Measurements from ENCODE around the gene NBAS. TPM values are rescaled to one million over a fixed set of nuclear protein-coding genes. Genes with fewer than 3 reads are reported as not detected.

The NBAS gene
- total and polyA plus RNA-seq, 9 of the 15 experiments (the other 6 are each of a cell fraction or from before 2014, with no cell fraction given) = 15.3 to 94.4 (median 69.9) TPM

- Histone ChIP-seq H3K27me3 (ENCODE audit: control insufficient read depth in 2 of 2, insufficient read depth in 2 of 2, low read length in 2 of 2) (no peaks in the 10 kb centered on the region), H4K20me1 (replicated peaks; ENCODE audit: control insufficient read depth, insufficient read depth, low read length) (no peaks in the 10 kb centered on the region), H3K27ac (ENCODE audit: extremely low read depth, low read depth, low read length) (no peak overlapping the region), H3K79me2 (ENCODE audit: control insufficient read depth, insufficient read depth, low read length) (no peaks in the 10 kb centered on the region), H3K36me3 (ENCODE audit: control insufficient read depth, insufficient read depth, low read length) (peaks cover 61% of the 10 kb centered on the region), H3K4me1 (replicated peaks in 1 of 2; ENCODE audit: control insufficient read depth in 2 of 2, insufficient read depth in 2 of 2, low read length in 2 of 2) (peaks cover 0 to 9% of the 10 kb centered on the region in 2 experiments; a peak in 3 of 5 replicates), H3K4me3 (no peak overlapping the region), H3K9ac (ENCODE audit: insufficient read depth in 1 of 2, low read depth in 2 of 2, low read length in 2 of 2) (no peak overlapping the region), H2AFZ (ENCODE audit: low read depth, low read length) (no peak overlapping the region), H3K9me3 (replicated peaks; ENCODE audit: control insufficient read depth, insufficient read depth, low read depth, low read length) (no peaks in the 10 kb centered on the region), H3K4me2 (ENCODE audit: insufficient read depth, low read length) (no peak overlapping the region), H3K9me1 (ENCODE audit: control insufficient read depth, insufficient read depth, low read length) (peaks cover 4% of the 10 kb centered on the region)
- intact Hi-C loops (cut with micrococcal nuclease) (no loop called here), in situ Hi-C loops (cut with MboI) (no loop called here)
- CTCF ChIA-PET (ENCODE audit: low intra/inter-chr PET ratio) = no interaction called here
- DNase-seq (ENCODE audit: extremely low read depth in 1 of 4, low spot score in 3 of 4) = no peak
- ATAC-seq = peak; percentile 66
- no TSS peak for BruUV-seq (replicated peaks)
- WGBS (ENCODE audit: insufficient coverage, low coverage, missing lambda C conversion rate) = 25% methylated on average over 4 of the region's 4 CpGs
- POLR2A ChIA-PET = no interaction called here
- no peak for TF ChIP-seq NFRKB (IDR thresholded peaks at IDR 0.05; ENCODE audit: low read depth)
- no peak for TF ChIP-seq U2AF2 (optimal IDR thresholded peaks at IDR 0.05; ENCODE audit: low read depth, low read length)
- TF ChIP-seq, protein P1, sequence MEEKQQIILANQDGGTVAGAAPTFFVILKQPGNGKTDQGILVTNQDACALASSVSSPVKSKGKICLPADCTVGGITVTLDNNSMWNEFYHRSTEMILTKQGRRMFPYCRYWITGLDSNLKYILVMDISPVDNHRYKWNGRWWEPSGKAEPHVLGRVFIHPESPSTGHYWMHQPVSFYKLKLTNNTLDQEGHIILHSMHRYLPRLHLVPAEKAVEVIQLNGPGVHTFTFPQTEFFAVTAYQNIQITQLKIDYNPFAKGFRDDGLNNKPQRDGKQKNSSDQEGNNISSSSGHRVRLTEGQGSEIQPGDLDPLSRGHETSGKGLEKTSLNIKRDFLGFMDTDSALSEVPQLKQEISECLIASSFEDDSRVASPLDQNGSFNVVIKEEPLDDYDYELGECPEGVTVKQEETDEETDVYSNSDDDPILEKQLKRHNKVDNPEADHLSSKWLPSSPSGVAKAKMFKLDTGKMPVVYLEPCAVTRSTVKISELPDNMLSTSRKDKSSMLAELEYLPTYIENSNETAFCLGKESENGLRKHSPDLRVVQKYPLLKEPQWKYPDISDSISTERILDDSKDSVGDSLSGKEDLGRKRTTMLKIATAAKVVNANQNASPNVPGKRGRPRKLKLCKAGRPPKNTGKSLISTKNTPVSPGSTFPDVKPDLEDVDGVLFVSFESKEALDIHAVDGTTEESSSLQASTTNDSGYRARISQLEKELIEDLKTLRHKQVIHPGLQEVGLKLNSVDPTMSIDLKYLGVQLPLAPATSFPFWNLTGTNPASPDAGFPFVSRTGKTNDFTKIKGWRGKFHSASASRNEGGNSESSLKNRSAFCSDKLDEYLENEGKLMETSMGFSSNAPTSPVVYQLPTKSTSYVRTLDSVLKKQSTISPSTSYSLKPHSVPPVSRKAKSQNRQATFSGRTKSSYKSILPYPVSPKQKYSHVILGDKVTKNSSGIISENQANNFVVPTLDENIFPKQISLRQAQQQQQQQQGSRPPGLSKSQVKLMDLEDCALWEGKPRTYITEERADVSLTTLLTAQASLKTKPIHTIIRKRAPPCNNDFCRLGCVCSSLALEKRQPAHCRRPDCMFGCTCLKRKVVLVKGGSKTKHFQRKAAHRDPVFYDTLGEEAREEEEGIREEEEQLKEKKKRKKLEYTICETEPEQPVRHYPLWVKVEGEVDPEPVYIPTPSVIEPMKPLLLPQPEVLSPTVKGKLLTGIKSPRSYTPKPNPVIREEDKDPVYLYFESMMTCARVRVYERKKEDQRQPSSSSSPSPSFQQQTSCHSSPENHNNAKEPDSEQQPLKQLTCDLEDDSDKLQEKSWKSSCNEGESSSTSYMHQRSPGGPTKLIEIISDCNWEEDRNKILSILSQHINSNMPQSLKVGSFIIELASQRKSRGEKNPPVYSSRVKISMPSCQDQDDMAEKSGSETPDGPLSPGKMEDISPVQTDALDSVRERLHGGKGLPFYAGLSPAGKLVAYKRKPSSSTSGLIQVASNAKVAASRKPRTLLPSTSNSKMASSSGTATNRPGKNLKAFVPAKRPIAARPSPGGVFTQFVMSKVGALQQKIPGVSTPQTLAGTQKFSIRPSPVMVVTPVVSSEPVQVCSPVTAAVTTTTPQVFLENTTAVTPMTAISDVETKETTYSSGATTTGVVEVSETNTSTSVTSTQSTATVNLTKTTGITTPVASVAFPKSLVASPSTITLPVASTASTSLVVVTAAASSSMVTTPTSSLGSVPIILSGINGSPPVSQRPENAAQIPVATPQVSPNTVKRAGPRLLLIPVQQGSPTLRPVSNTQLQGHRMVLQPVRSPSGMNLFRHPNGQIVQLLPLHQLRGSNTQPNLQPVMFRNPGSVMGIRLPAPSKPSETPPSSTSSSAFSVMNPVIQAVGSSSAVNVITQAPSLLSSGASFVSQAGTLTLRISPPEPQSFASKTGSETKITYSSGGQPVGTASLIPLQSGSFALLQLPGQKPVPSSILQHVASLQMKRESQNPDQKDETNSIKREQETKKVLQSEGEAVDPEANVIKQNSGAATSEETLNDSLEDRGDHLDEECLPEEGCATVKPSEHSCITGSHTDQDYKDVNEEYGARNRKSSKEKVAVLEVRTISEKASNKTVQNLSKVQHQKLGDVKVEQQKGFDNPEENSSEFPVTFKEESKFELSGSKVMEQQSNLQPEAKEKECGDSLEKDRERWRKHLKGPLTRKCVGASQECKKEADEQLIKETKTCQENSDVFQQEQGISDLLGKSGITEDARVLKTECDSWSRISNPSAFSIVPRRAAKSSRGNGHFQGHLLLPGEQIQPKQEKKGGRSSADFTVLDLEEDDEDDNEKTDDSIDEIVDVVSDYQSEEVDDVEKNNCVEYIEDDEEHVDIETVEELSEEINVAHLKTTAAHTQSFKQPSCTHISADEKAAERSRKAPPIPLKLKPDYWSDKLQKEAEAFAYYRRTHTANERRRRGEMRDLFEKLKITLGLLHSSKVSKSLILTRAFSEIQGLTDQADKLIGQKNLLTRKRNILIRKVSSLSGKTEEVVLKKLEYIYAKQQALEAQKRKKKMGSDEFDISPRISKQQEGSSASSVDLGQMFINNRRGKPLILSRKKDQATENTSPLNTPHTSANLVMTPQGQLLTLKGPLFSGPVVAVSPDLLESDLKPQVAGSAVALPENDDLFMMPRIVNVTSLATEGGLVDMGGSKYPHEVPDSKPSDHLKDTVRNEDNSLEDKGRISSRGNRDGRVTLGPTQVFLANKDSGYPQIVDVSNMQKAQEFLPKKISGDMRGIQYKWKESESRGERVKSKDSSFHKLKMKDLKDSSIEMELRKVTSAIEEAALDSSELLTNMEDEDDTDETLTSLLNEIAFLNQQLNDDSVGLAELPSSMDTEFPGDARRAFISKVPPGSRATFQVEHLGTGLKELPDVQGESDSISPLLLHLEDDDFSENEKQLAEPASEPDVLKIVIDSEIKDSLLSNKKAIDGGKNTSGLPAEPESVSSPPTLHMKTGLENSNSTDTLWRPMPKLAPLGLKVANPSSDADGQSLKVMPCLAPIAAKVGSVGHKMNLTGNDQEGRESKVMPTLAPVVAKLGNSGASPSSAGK (IDR thresholded peaks at IDR 0.05) = no peak
- TF ChIP-seq ZNF511 (CRISPR knock-in tag; IDR thresholded peaks at IDR 0.05) = no peak
- FAIRE-seq = no peak
These were observed 249.8 kb downstream of the NBAS start for GRCh38 chr2:15311201-15311907.

All from K562 (cell line).